Neural progenitor cell (in vitro differentiated cells): ENCODE data around the gene PRSS8. TPM values are rescaled to one million over a fixed set of nuclear protein-coding genes. Genes with fewer than 3 reads are reported as not detected.

Experiments
- DNase-seq: peaks from one replicate; pipeline ENCODE4 v3.0.0-alpha.2; 2016; ENCODE audit warnings: low spot score
- H2AFZ ChIP-seq: fragments of 200-600 bp; sonication (generic); replicated peaks from 2 replicates; pipeline ENCODE4 v1.6.1; 2016; ENCODE audit warnings: antibody characterized with exemption
- H3F3A ChIP-seq: fragments of 200-600 bp; sonication (generic); 2 replicates; pipeline ENCODE4 v1.6.1; 2016; ENCODE audit warnings: antibody characterized with exemption, low read depth
- H3K27ac ChIP-seq: fragments of 200-600 bp; sonication (generic); 2 replicates; pipeline ENCODE4 v1.5.1; 2016; ENCODE audit warnings: mild to moderate bottlenecking
- H3K27me3 ChIP-seq: fragments of 200-600 bp; sonication (generic); 2 replicates; pipeline ENCODE4 v1.6.1; 2016; ENCODE audit warnings: mild to moderate bottlenecking, moderate library complexity
- H3K36me3 ChIP-seq: fragments of 200-600 bp; sonication (generic); 2 replicates; pipeline ENCODE4 v1.5.1; 2016
- H3K4me1 ChIP-seq: fragments of 200-600 bp; sonication (generic); 2 replicates; pipeline ENCODE4 v1.6.1; 2016; ENCODE audit warnings: mixed run types
- H3K4me2 ChIP-seq: fragments of 200-600 bp; sonication (generic); 2 replicates; pipeline ENCODE4 v1.6.1; 2016
- H3K4me3 ChIP-seq: fragments of 200-600 bp; sonication (generic); 2 replicates; pipeline ENCODE4 v1.5.1; 2016
- H3K79me2 ChIP-seq: fragments of 200-600 bp; sonication (generic); 2 replicates; pipeline ENCODE4 v1.6.1; 2016; ENCODE audit warnings: low read depth
- H3K9ac ChIP-seq: fragments of 200-600 bp; sonication (generic); 2 replicates; pipeline ENCODE4 v1.6.1; 2016
- H3K9me3 ChIP-seq: fragments of 200-600 bp; sonication (generic); 2 replicates; pipeline ENCODE4 v1.5.1; 2016; ENCODE audit warnings: low read depth
- H4K20me1 ChIP-seq: fragments of 200-600 bp; sonication (generic); 2 replicates; pipeline ENCODE4 v1.6.1; 2016; ENCODE audit warnings: low read depth
- H3K27ac Mint-ChIP-seq: 3 replicates; pipeline ENCODE4 v1.8.0; 2021; ENCODE audit warnings: mixed read lengths
- H3K27me3 Mint-ChIP-seq: 2 replicates; pipeline ENCODE4 v1.8.0; 2022; ENCODE audit warnings: low read depth, mild to moderate bottlenecking, inconsistent platforms, moderate library complexity, mixed read lengths; ENCODE audit not compliant: insufficient read depth
- H3K36me3 Mint-ChIP-seq: 3 replicates; pipeline ENCODE4 v1.8.0; 2021; ENCODE audit warnings: mixed read lengths
- H3K4me1 Mint-ChIP-seq: 3 replicates; pipeline ENCODE4 v1.8.0; 2021; ENCODE audit warnings: mixed read lengths
- H3K4me3 Mint-ChIP-seq: 3 replicates; pipeline ENCODE4 v1.8.0; 2021; ENCODE audit warnings: mild to moderate bottlenecking, moderate library complexity, mixed read lengths
- H3K9me3 Mint-ChIP-seq: 3 replicates; pipeline ENCODE4 v1.8.0; 2020; ENCODE audit warnings: mixed read lengths
- EZH2 ChIP-seq: fragments of 200-600 bp; sonication (generic); IDR thresholded peaks from 2 replicates; pipeline ENCODE4 v1.6.1; 2017; ENCODE audit warnings: antibody characterized with exemption, mild to moderate bottlenecking, moderate library complexity
- EZH2phosphoT487 ChIP-seq: fragments of 200-600 bp; sonication (generic); IDR thresholded peaks from 2 replicates; pipeline ENCODE4 v1.6.1; 2017; ENCODE audit warnings: antibody characterized with exemption
- total RNA-seq: library from RNA; depleted of rRNA; stranded (reverse); fragments of >200 nt; gene quantifications from 2 replicates; pipeline ENCODE4 v1.2.3, GENCODE V29; 2015; ENCODE audit warnings: low replicate concordance
- TF ChIP-seq, protein P1 (sequence below): fragments of 200-600 bp; sonication (generic); IDR thresholded peaks from 2 replicates; pipeline ENCODE4 v1.5.1; 2017; ENCODE audit warnings: antibody characterized with exemption, mild to moderate bottlenecking

The PRSS8 gene
- total RNA-seq, 1 donor from 2014 or later, result 2.7 TPM

DNA sequence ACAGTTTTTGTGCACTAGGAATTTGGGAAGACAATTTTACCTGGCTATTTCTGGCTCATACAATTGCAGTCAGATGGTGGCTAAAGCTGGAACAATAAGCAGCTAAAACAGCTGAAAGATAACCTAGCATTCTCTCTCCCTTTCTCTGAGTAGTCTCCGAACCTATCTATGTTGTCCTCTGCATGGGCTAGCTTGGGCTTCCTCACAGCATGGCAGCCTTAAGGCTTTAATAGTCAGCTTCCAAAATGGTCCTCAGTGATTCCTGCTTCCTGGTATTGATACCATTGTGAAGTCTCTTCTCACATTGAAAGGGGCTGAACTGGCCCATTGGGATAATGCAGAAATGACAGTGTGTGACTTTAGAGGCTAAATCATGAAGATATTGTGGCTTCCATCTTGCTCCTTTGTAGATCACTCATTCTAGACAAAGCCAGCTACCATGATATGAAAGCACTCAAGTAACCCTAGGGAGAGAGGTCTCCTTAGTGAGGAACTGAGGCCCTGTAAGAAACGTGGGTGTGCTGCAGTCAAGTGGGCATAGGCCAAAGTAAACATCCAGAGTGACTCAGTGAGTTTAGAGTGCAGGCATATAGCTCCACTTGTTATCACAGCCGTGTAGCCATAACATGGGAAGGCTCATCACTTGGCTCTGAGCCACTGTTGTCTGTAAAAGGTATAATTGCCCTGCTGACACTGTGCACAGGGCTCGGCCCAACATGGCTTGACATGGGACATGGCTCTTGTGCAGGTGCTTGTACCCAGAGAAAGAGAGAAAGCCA, 35.5 kb downstream of the PRSS8 start:
- Histone ChIP-seq H3K36me3 (no peaks in the 10 kb centered on the region), H3K4me2 (no peak overlapping the region), H3K9me3 (no peaks in the 10 kb centered on the region), H2AFZ (no peak overlapping the region), H3K4me1 (no peaks in the 10 kb centered on the region), H3K27ac (no peak overlapping the region), H4K20me1 (no peaks in the 10 kb centered on the region), H3K27me3 (no peaks in the 10 kb centered on the region), H3F3A (peaks cover 11% of the 10 kb centered on the region), H3K79me2 (no peaks in the 10 kb centered on the region), H3K9ac (no peak overlapping the region), H3K4me3 (no peak overlapping the region)
- peaks cover 10% of the 10 kb centered on the region for H3K27me3 Mint-ChIP-seq
- peaks cover 8% of the 10 kb centered on the region for H3K9me3 Mint-ChIP-seq
- H3K36me3 Mint-ChIP-seq, result no peaks in the 10 kb centered on the region
- no peak for DNase-seq
- no peaks in the 10 kb centered on the region for H3K4me1 Mint-ChIP-seq
- no peak overlapping the region for H3K27ac Mint-ChIP-seq
- TF ChIP-seq EZH2phosphoT487 (no peak), EZH2 (no peak)
- TF ChIP-seq, protein P1, sequence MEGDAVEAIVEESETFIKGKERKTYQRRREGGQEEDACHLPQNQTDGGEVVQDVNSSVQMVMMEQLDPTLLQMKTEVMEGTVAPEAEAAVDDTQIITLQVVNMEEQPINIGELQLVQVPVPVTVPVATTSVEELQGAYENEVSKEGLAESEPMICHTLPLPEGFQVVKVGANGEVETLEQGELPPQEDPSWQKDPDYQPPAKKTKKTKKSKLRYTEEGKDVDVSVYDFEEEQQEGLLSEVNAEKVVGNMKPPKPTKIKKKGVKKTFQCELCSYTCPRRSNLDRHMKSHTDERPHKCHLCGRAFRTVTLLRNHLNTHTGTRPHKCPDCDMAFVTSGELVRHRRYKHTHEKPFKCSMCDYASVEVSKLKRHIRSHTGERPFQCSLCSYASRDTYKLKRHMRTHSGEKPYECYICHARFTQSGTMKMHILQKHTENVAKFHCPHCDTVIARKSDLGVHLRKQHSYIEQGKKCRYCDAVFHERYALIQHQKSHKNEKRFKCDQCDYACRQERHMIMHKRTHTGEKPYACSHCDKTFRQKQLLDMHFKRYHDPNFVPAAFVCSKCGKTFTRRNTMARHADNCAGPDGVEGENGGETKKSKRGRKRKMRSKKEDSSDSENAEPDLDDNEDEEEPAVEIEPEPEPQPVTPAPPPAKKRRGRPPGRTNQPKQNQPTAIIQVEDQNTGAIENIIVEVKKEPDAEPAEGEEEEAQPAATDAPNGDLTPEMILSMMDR, result no peak
- H3K4me3 Mint-ChIP-seq, result peak overlapping the region; percentile 49

DNA sequence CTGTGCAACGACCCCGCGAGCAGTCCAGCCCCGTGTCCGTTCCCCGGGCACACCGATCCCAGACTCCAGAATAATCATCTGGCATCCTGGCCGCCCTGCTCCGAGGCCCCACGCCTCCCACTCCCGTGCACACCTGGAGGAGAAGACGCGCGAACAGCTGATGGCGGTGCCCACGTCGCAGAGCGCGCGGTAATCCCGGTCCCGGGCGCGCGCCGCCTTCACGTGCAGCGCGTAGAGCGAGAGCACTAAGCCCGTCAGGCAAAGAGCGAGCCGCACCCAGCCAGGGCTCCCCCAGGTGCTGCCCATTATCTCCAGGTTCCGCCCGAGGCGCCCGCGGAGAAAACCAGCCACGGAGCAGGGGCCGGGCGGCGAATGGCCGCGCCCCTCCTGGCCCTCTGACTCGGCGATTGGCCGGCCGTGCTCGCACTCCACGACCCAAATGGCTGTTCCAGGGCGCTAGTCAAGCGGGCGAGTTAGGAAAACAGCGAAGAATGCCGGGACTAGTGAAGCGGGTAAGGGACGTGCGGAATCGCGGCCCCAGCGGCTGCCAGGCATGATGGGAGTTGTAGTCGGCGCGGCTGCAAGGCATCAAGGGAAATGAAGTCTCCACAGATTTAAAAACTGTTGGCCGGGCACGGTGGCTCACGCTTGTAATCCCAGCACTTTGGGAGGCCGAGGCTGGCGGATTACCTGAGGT, 41.0 kb downstream of the PRSS8 start, which contains the start of gene VKORC1:
VKORC1 (minus strand) TSS at position 374 of the 697 bp plus-strand sequence; CDS start at position 306, 68 bp downstream.
- H3K79me2 ChIP-seq, result peaks cover 22% of the 10 kb centered on the region
- peak within 1 kb of the TSS; percentile 64 for H2AFZ ChIP-seq
- Mint-ChIP-seq H3K4me1 (peaks cover 8% of the 10 kb centered on the region), H3K27ac (peak within 1 kb of the TSS; percentile 4), H3K36me3 (peaks cover 3% of the 10 kb centered on the region), H3K27me3 (peaks cover 12% of the 10 kb centered on the region), H3K4me3 (peak within 1 kb of the TSS; percentile 98), H3K9me3 (peaks cover 5% of the 10 kb centered on the region)
- H3K4me1 ChIP-seq, result peaks cover 3% of the 10 kb centered on the region
- H3K27ac ChIP-seq, result peak within 1 kb of the TSS; percentile 71
- H3K9ac ChIP-seq, result peak within 1 kb of the TSS; percentile 42
- DNase-seq, result peak; percentile 98
- peaks cover 28% of the 10 kb centered on the region for H3F3A ChIP-seq
- H3K4me2 ChIP-seq, result peak within 1 kb of the TSS; percentile 87
- no peaks in the 10 kb centered on the region for H3K36me3 ChIP-seq
- H3K27me3 ChIP-seq, result no peaks in the 10 kb centered on the region
- H3K4me3 ChIP-seq, result peak within 1 kb of the TSS; percentile 86
- H4K20me1 ChIP-seq, result peaks cover 19% of the 10 kb centered on the region
- TF ChIP-seq, protein P1, result no peak
- TF ChIP-seq EZH2 (no peak), EZH2phosphoT487 (no peak)
- no peaks in the 10 kb centered on the region for H3K9me3 ChIP-seq

- no peak overlapping the region for H3K27ac Mint-ChIP-seq
- H3K27me3 Mint-ChIP-seq, result peaks cover 12% of the 10 kb centered on the region
- DNase-seq, result peak; percentile 58
Measured at GRCh38 chr16:31094088-31094423, 41.5 kb downstream of the PRSS8 start.

More at GRCh38 chr16:31094088-31094423, 41.5 kb downstream of the PRSS8 start:
- peaks cover 28% of the 10 kb centered on the region for H3F3A ChIP-seq
- H3K9ac ChIP-seq, result peak overlapping the region; percentile 42
- H3K9me3 Mint-ChIP-seq, result peaks cover 5% of the 10 kb centered on the region
- H3K36me3 Mint-ChIP-seq, result peaks cover 5% of the 10 kb centered on the region
- TF ChIP-seq, protein P1, result no peak
- TF ChIP-seq EZH2, result no peak
- peak overlapping the region; percentile 64 for H2AFZ ChIP-seq
- peak overlapping the region; percentile 87 for H3K4me2 ChIP-seq
- H4K20me1 ChIP-seq, result peaks cover 19% of the 10 kb centered on the region
- H3K27ac ChIP-seq, result peak overlapping the region; percentile 71
- no peaks in the 10 kb centered on the region for H3K36me3 ChIP-seq
- H3K4me1 Mint-ChIP-seq, result peaks cover 8% of the 10 kb centered on the region
- peaks cover 3% of the 10 kb centered on the region for H3K4me1 ChIP-seq
- no peaks in the 10 kb centered on the region for H3K27me3 ChIP-seq
- H3K9me3 ChIP-seq, result no peaks in the 10 kb centered on the region
- peak overlapping the region; percentile 86 for H3K4me3 ChIP-seq
- H3K79me2 ChIP-seq, result peaks cover 22% of the 10 kb centered on the region
- H3K4me3 Mint-ChIP-seq, result peak overlapping the region; percentile 98
